Endometrial microvascular endothelial cells (primary cell): Measurements from ENCODE around the gene TMOD2. TPM values are rescaled to one million over a fixed set of nuclear protein-coding genes. Genes with fewer than 3 reads are reported as not detected.

Experiments
- in situ Hi-C: cut with HindIII; loops from 2 replicates; pipeline ENCODE4 v1.10.0; 2017; ENCODE audit warnings: low sequenced_read_pairs, low pct_unique_long_range_greater_than_20kb; ENCODE audit errors: inconsistent ontology term
- total RNA-seq: library from RNA; depleted of rRNA; stranded (reverse); fragments of >200 nt; gene quantifications from one replicate; pipeline ENCODE4 v1.2.3, GENCODE V29; 2015; ENCODE audit errors: inconsistent ontology term

The TMOD2 gene
- total RNA-seq, 1 donor from 2014 or later, result 5.8 TPM

DNA sequence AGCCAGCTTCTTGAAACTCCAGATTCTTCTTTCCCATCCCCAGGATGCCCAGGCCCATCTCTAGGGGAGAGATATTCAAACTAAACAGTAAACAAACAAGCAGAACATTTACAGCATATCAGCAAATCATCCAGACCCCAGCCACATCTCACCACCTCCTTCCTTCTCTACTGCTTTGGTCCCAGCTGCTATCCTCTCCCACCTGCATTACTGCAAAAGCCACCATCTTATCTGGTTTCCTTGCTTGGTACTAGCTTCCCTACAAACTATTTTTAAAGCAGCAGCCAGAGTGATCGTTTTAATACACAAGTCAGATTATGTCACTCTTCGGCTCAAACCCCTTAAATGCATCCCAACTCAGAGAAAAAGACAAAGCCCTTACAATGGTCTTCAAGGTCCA lies 18.8 kb upstream of the TMOD2 start:
- in situ Hi-C loops, result no loop called here

DNA sequence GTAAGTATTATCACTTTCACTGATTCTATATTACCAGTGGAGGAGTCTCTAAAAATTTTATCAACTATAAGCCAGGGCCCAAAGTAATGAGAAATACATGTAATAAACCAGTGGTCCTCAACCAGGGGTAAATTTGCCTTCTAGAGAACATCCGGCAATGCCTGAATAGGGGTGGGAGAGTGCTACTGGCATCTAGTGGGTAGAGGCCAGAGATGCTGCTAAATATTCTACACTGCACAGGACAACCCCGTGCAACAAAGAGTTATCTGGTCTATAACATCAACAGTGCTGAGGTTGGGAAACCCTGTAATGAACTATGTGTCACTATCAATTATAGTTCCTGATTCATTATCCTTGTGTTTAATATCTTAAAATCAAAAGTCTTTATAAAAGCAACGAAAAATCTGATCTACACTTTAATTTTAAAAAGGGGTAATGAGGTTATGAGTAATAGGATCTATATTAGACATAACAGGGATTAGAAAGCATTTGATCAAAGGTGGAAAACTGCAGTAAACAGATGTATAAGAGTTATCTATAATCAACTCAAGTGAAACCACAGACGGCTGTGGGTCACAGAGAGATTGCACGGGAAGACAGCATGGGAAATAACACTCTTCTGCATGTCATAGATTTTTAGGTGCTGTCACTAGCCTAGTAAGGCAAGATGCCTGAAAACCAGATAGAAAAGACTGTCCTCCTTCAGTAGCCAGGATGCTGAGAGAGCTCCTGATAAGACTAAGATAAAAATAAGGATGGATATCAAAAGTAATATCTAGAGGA lies 16.0 kb upstream of the TMOD2 start:
- in situ Hi-C loops, result no loop called here

DNA sequence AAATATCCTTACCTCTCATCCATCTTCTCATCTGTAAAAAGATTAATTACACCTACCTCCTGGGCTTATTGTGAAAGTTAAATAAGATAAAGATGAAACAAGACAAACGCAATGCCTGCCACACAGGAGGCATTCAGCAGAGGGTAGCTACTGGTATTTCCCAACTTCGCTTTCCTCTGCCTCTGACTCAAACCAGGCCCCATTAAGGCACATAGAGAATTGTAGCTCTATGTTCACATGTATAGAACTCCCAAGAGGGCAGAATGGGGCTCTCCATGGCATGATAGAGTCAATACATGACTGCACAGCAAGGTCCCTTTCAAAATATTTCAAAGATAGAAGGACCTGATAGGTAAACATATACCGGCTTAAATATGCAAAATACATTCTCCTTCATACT lies 15.3 kb upstream of the TMOD2 start:
- in situ Hi-C loops, result no loop called here

DNA sequence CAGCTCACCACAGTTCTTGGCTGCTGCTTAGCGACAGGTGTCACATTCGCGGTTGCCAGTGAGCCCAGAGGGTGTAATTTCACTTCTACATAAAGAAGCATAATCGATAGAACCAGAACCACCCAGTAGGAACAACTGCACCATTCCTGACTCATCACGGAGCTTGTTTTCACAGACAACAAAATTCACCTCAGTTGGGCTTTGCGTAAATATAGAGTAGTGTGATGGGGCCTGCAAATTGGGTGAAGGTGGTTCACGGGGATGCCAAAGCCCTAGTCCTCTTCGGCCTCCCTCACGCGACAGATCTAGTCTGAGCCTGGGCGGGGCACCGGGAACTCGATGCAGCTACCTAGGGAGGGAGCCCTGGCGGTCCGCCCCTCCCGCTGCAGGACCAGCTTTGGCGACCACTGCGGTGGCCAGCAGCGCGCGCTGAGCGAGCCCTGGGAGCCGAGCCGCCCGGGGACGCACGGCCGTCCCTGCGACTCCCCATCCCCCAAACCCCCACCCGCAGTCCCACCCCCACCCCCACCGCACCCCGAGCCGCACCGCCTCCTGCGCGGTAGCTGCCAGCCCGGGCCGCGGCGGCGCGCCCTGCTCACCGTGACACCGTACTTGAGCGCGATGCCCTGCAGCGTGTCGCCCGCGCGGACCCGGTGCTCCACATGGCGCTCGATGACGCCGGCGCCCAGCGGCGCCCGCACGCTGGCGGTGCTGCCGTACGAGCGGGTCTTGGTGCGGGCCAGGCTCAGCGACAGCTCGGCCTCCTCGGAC lies 14.5 kb upstream of the TMOD2 start:
- in situ Hi-C loops, result no loop called here

DNA sequence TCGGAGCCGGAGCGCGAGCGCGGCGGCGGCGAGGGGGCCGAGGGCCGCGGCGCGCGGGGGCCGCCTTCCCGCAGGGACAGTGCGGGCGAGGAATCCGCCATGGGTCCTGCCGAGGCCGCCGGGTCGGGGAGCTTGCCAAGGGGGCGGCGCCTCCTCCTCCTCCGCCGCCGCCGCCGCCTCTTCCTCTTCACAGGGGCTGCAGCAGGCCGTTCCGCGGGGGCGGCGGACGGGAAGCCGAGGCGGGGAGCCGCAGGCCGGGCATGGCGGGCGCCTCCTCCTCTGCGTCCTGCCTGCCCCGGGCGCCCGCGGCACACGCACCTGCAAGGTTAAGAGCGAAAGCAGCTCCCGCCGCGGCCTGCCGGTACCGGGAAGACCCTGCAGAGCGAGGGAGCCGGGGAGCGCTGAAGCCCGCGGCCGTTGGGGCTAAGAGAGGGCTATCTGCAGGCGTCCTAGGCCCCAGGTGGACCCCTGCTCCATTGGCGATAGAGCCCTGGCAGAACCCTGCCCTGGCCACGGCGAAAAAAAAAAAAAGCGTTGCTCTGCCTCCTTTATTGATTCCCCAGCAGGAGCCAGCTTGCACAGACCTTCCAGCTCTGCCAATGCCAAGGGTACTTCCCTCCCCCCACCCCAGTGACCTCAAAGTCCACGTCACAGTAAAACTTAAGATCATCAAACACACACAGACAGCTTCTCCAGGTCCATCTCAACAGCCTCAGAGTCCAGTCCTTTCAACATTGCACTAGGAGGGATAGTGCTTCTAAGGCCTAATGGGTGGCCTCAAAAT lies 13.7 kb upstream of the TMOD2 start, which contains the start of gene LYSMD2:
Gene LYSMD2 (minus strand): TSS at position 134 of the 784 bp plus-strand sequence. CDS start 33 bp downstream, at position 101.
- in situ Hi-C loops, result no loop called here

DNA sequence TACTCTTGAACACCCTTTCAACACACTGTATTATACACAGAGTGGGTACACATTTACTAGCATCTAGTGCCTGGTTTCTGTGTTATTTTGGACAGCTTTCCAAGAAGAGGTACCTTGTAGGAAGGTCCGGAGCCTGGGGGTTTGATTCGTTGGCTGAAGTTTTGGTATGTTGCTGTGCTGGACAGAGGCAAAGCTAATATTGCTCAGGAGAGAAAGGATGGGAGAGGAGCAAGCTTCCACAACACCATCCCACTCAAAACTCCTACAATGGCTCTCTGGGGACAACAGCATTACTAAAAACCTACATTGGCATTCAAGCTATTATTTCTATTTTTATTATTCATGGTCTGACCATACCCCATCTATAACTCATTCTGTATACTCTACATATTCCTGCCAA lies 12.8 kb upstream of the TMOD2 start:
- in situ Hi-C loops, result no loop called here

DNA sequence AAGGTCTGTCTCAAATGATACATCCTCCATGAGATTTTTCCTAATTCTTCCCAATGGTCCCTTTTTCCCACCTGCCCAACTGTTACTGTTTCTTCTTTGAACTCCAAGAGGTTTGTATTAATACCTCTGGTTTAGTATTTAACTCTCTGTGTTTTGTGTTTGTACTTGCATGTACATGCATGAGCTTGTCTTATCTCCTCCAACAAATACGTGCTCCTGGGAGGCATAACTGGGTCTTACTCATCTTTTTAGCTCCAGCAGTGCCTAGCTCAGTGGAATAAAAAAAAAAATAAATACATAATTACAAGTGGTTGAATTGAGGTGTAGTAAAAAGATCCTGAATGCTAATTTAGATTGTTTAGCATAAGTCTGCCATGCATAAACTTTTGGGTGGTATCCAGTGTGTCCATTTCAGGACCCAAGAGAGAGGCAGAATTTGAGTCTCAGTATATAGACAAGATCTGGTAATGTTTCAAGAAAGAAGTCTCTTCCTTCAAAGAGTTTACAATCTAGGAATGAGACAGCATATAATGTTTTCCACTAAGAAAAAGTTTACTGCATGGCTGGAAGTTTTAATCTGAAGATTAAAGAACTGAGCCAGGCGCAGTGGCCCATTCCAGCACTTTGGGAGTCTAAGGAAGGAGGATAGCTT lies 12.2 kb upstream of the TMOD2 start:
- in situ Hi-C loops, result no loop called here

DNA sequence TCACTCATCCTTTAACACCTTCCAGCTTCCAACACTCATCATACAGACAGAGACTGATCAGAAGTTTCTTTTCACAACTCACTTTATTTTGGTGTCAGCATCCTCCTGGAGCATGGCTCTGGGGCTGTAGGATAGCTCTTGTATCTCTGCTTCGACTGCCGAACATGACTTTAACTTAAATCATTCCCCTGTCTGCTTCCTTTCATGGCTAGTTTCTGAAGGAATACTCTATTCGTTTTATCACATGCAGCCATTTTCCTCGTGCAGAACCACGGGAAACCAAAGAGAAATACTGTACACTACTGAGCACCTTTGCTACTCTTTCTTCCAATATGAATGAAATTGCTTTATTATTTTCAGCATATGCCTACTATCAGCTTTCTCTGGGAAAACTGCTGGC lies 2.1 kb upstream of the TMOD2 start:
- in situ Hi-C loops, result no loop called here

DNA sequence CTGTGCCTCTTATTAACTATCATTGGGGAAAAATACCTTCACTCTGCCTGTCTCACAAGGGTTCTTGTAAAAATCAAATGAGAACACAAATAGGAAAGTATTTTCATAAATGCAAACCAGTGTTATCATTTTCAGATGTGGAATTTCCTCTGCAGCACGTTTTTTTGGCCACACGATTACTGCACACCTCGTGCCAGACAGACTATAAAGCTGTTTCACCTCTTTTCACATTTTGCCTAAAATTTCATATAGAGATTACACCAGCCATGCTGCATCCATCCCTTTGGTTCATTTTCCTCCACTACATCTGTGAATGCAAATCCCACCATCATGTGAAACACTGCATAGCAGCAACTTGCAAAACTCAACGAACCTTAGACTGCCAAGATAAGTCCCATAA lies 1.2 kb upstream of the TMOD2 start:
- in situ Hi-C loops, result no loop called here

DNA sequence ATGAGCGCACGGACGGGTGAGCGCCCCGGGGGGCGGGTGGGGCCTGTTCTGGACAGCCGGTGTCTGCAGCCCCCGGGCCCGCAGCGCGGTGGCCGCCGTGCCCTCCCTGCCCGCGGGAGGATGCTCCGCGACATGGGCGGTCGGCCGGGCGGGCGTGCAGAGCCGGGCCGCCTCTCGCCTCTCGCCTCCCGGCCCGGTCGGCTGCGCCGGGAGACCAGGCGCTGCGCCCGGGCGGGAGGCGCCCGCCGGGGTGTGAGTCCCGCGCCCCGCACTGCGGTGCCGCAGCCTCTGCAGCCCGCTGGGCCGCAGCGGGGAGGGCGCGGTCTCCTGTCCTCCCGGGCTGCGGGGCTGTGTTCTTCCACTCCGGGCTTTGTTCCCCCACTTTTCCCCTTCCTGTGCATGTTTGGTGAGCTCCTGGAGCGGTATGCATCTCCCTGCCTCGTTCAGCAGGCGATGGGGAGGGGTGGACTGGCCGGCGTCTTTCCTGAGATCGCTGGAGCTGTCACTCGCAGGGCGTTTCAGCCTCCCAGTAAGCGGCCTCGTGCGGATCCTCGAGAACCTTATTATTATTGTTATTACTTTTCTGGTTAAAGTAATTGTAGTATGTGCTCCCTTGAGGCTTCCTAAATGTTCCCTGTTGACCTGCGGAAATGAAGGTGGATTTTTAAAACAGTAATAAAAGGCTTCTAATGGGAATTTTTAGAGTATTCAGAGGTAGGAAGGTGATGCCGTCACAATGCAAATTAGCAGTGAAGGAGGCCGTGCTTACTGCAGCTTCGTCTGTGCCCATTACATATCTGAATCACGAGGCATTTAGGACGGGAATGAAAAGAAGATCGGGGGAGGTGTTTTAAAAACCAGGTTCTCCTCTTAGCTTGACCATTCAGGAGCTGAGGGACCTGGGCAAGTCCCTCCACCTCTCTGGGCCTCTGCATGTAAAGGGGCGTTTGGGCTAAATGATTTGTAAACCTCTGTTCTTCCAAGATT lies 593 bp downstream of the TMOD2 start:
- in situ Hi-C loops, result no loop called here

DNA sequence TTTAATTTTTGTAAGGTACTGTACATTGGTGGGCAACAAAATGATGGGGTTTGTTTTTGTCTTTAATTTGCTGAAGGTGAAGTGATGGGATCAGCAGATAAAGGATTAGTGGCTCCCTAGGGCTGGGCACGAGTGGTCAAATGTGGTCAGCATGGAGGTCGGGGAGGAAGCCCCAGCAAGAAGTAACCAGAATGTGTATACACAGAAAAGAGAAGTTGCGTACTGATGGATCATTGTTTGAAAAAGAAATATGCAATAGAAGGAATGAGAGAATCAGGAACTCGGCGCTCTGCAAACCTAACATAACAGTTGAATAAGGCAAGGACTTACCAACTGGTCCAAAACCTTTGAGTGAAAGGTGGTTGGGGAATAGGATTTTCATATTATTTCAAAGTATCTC lies 1.5 kb downstream of the TMOD2 start:
- in situ Hi-C loops, result no loop called here

DNA sequence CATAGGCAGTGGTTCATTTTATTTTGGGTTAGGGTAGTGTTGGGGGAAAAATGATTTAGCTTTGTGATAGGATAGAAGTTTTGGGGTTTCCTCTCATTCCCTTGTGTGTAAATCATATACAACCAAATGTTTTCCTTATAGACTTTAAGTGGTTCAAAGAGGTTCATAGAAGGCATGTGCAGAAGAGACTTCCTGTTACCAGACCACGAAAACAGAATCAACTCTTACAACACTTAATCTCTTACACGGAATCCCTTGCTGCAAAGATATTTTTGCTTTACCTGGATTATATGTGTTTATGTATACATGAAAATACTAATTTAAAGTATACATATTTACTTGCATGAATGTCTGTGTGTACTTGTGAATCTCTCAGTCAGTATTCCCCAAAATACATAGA lies 2.9 kb downstream of the TMOD2 start:
- in situ Hi-C loops, result no loop called here

DNA sequence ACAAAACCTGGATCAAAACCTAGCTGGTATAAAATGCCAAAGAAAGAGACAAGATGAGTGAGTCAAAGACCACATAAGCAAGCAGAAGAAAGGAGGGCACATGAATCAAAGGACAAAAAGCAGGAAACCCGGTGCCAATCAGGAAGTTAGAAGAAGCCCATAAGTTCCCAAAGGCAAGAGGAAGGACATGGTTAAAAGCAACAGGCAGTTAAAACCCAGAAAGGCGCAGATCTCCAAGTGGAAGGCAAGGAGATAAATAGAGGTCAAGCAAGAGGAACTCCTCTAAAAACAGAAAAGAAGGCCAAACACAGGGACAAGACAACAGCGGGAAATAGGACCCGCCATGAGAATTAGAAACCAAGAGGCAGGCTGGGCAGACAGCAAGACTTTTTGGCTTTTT lies 4.4 kb downstream of the TMOD2 start:
- in situ Hi-C loops, result no loop called here

DNA sequence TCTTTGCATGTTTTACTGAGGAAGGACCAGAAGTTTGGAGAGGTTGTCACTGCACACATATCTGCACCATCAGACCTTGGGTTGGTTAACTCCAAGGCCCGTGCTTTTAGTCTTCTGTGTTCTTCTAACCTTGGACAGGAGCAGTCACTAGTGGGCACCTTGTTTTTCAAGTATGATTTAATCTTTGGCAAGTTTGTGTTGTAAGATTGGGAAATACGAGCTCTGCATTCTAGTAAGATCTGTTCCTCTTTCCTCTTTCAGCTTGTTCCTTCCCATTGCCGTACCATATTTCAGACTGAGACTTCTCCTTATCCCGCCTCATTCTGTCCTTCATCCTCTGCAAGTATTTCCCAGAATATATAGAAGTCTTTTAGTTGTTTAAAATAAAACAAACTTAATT lies 5.1 kb downstream of the TMOD2 start:
- in situ Hi-C loops, result no loop called here

DNA sequence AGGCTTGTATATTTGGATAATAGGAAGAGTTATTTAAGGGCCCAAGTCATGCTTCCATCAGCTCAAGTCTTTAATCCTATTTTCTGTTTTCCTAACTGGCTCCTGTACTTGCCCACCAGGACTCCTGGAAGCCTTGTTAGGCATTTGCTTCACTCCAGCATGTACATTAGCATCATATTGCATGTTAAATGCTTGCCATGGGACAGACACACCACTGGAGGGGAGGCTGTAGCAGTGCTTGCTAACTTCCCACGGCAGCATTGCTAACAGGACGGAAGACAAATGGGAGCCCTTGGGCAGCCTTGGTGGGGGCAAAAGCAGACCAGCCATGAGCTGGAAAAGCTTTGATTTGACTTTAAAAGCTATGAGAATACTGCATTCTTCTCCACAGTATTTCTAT lies 6.1 kb downstream of the TMOD2 start:
- in situ Hi-C loops, result no loop called here

DNA sequence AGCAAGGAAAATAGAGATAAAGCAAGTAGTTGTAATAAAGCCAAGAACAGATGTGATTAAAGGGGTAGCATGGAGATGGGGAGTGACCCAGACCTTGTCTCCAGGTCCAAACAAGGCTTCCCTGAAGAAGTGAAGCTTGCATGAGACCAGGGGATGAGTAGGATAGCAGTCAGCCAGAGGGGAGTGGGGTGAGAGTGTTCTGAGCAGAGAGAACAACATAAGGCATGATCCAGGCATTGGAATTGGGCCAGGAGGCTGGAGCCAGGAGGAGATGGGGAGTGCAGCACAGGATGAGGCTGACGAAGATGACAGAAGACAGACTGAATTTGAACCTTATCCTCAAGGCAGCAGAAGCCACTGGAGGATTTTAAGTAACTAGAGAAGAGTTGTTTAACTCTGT lies 7.2 kb downstream of the TMOD2 start:
- in situ Hi-C loops, result no loop called here

DNA sequence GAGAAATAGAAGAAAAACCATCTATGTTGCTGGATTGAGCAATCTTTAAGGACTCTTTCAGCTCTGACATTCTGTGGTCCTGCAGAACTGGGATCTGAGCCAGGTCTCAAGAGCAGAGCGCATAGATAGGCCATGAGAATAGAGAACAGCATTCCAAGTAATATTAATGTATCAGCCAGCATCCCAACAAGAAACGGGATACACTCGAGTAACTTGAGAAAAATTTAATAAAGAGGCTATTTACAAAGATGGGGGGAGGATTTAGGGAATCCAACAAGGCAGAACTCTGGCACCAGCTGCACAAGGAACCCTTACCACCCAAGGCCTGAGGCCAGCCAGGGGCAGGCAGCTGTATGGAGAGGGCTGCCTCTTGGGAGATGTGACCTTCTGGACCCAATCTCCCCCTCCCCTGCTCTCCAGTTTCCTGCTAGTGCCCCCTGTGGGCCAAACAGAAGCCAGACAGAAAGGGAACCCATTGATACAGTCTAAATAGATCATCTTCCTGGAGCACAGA lies 8.2 kb downstream of the TMOD2 start:
- in situ Hi-C loops, result no loop called here

DNA sequence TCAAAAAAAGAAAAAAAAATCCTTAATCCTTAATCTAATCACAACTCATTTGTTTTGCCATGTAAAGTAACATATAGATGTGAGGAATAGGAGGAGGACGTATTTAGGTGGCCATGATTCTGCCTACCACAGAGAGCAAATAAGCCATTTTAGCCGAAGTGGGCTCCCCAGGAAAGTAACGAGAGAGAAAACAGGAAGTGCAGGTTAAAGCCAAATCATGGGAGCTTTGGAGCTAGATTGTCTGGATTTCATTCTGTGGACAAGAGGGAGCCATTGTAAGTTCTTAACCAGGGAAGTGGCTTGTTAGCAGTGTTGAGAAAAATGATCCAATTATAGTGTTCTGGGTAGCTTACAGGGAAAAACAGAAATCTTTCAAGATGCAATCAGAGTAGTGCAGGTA lies 9.4 kb downstream of the TMOD2 start:
- in situ Hi-C loops, result no loop called here
